ENCODE measurements around the gene LSM10. TPM values are rescaled to one million over a fixed set of nuclear protein-coding genes. Genes with fewer than 3 reads are reported as not detected.

The LSM10 gene
- total and polyA plus RNA-seq, 7 donors = 50.5 to 114 (median 56.6) TPM

GRCh38 chr1:36343651-36344394, 53.9 kb downstream of the LSM10 start:
- intact Hi-C loops (cut with DNase I) = no loop called here

More at GRCh38 chr1:36343651-36344394, 53.9 kb downstream of the LSM10 start:
- no peak overlapping the region for H3K4me3 ChIP-seq
- no peaks in the 10 kb centered on the region for H3K27me3 ChIP-seq
- 91 to 94% methylated on average over 24 of the region's 24 CpGs for WGBS, 2 donors
- H3K9me3 ChIP-seq = no peaks in the 10 kb centered on the region
- TF ChIP-seq EP300 (IDR thresholded peaks at IDR 0.05) (no peak), CTCF (IDR thresholded peaks at IDR 0.05) (no peak), POLR2A (IDR thresholded peaks at IDR 0.05) (no peak), POLR2AphosphoS5 (IDR thresholded peaks at IDR 0.05) (no peak)
- no peak for DNase-seq
- peaks cover 0 to 6% (median 2%) of the 10 kb centered on the region in 4 donors for H3K4me1 ChIP-seq
- peaks cover 41 to 89% (median 50%) of the 10 kb centered on the region in 4 donors for H3K36me3 ChIP-seq
- peak overlapping the region in 3 of 4 donors; percentile 31 to 58 (median 53) for H3K27ac ChIP-seq

Small RNA genes within 50 kb of the gene (small RNA-seq; reads per million reads assigned to genes)
- gene RNU4-27P (0 reads per million in 3 donors), gene SNORA63C (0.29 to 1.4 (median 0.90) reads per million in 3 donors)

Other genes with a start within 250 kb of the LSM10 start
- 100 to 1,000 TPM; 108 to 177 (median 129) TPM for gene TRAPPC3, start 248.4 kb downstream of the LSM10 start, total RNA-seq
- gene TRAPPC3, start 248.4 kb downstream of the LSM10 start, polyA plus RNA-seq = 100 to 1,000 TPM in 1 of 3 donors, 10 to 100 TPM in 2; 75.1 to 102 (median 80.9) TPM
- 100 to 1,000 TPM; 104 to 226 (median 129) TPM for gene MAP7D1, start 241.7 kb downstream of the LSM10 start, total RNA-seq
- gene MAP7D1, start 241.7 kb downstream of the LSM10 start, polyA plus RNA-seq = 10 to 100 TPM; 31.8 to 60.9 (median 57.1) TPM
- gene THRAP3, start 173.5 kb downstream of the LSM10 start, total RNA-seq = 100 to 1,000 TPM in 1 of 4 donors, 10 to 100 TPM in 3; 77.8 to 104 (median 89.9) TPM
- gene THRAP3, start 173.5 kb downstream of the LSM10 start, polyA plus RNA-seq = 10 to 100 TPM; 25.4 to 52.0 (median 30.6) TPM
- gene SH3D21, start 91.5 kb downstream of the LSM10 start, total RNA-seq = 1 to 10 TPM in 2 of 4 donors, under 1 TPM in 2; 0.16 to 3.0 (median 1.0) TPM
- 1 to 10 TPM; 1.8 to 7.4 (median 5.8) TPM for gene SH3D21, start 91.5 kb downstream of the LSM10 start, polyA plus RNA-seq
- gene EVA1B, start 74.3 kb downstream of the LSM10 start, total RNA-seq = 100 to 1,000 TPM in 1 of 4 donors, 10 to 100 TPM in 3; 46.7 to 102 (median 71.0) TPM
- 10 to 100 TPM in 2 of 3 donors, 1 to 10 TPM in 1; 5.8 to 18.0 (median 17.2) TPM for gene EVA1B, start 74.3 kb downstream of the LSM10 start, polyA plus RNA-seq
- 10 to 100 TPM; 37.1 to 49.4 (median 43.5) TPM for gene STK40, start 12.0 kb downstream of the LSM10 start, total RNA-seq
- 10 to 100 TPM; 27.6 to 55.6 (median 40.7) TPM for gene STK40, start 12.0 kb downstream of the LSM10 start, polyA plus RNA-seq
- gene OSCP1, start 52.5 kb upstream of the LSM10 start, total RNA-seq = 10 to 100 TPM; 10.2 to 15.3 (median 10.7) TPM
- gene OSCP1, start 52.5 kb upstream of the LSM10 start, polyA plus RNA-seq = 1 to 10 TPM in 2 of 3 donors, not detected in 1; 1.8 to 3.7 TPM
- gene MRPS15, start 66.5 kb upstream of the LSM10 start, total RNA-seq = 100 to 1,000 TPM in 1 of 4 donors, 10 to 100 TPM in 3; 70.3 to 115 (median 79.0) TPM
- gene MRPS15, start 66.5 kb upstream of the LSM10 start, polyA plus RNA-seq = 100 to 1,000 TPM in 2 of 3 donors, 10 to 100 TPM in 1; 81.1 to 103 (median 103) TPM
- 1 to 10 TPM; 7.5 to 9.1 (median 8.6) TPM for gene CSF3R, start 85.0 kb upstream of the LSM10 start, total RNA-seq
- gene CSF3R, start 85.0 kb upstream of the LSM10 start, polyA plus RNA-seq = 1 to 10 TPM; 3.9 to 4.2 (median 3.9) TPM

Data from sigmoid colon (tissue), 7 donors.